GM19328 (cell line): ENCODE data around the gene ILK.

Experiments used
- ATAC-seq: cut with Tn5 transposase; IDR thresholded peaks from one replicate; pipeline ENCODE4 v1.9.1; 2021; ENCODE audit warnings: mild to moderate bottlenecking, moderate library complexity; ENCODE audit not compliant: unreplicated experiment

ILK gene

DNA sequence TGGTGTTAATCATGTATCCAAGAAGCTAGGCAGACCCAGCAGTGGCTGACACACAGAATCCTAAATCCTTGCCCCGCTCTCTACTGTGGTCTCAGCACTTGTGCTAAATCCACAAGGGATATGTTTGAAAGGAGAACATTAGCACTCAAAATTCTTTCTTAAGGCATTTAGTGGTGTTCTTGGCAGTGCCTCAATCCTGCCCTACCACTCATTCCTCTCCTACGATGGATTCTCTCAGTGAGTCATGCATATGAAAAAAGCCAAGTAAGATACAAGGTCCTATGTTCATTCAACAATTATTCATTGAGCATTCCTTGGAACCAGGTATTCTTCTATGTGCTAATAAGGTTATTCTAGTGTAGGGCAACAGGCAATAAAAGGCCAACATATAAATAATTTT lies 31.4 kb upstream of the ILK start:
- ATAC-seq = no peak

DNA sequence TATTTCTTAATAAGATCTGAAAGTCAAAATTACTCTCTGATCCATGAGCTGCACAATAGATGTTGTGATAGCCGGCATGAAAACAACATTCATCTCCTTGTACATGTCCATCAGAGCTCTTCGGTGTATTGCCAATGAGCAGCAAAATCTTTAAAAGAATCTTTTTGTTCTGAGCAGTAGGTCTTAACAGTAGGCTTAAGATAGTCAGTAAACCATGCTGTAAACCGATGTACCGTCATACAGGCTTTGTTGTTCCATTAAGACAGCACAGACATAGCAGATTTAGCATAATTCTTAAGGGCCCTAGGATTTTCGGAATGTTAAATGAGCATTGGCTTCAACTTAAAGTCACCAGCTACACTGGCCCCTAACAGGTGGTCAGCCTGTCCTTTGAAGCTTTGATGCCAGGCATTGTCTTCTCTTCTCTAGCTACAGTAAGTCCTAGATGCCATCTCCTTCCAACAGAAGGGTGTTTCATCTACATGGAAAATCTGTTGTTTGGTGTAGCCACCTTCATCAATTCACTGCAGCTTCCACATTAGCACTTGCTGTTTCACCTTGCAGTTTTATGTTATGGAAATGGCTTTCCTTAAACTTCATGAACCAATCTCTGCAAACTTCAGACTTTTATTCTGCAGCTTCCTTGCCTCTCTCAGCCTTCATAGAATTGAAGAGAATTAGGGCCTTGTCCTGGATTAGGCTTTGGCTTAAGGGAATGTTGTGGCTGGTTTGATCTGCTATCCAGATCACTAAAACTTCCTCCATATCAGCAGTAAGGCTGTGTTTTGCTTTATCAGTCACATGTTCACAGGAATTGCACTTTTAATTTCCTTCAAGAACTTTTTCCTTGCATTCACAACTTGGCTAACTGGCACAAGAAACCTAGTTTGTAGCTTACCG lies 28.5 kb upstream of the ILK start:
- no peak for ATAC-seq

DNA sequence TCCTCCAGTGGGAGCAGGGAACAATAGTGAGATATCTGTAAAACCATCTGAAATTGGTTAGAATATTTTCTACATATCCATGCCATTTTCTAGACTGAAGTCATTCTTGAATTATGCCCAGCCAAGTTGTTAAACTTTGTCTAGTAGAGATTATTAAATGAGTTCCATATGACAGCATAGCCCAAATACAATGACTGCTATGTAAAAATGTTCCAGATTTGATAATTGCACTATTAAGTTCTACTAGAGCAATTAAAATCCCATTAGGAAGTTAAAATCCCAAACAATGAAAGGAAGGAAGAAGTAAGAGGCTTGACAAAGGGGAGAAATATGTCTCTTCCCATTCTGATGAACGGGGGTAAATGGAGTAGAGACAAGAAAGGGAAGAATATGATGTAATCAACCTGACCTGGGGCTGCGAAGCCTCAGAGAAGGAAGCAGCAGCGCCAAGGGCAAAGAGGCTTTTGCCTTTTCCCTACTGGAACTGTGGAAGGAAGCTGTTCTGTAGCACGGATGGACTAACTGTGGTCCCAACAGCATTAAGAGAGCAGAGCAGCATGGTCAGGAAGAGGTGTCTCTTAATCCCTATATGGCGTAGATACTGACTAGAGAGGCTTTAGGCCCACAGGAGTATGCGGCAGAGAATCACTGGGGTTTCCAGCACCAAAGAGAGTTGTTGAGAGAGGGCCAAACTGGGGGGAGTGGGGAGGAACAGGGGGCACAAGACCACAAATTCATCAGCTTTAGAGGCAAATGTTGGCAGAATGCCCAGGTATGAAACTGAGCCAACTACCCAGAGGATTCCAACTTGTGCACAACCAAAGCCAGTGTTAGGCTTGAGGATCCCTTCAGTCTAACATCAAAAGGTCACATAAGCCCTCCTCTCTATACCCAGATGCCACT lies 26.9 kb upstream of the ILK start:
- ATAC-seq = no peak

DNA sequence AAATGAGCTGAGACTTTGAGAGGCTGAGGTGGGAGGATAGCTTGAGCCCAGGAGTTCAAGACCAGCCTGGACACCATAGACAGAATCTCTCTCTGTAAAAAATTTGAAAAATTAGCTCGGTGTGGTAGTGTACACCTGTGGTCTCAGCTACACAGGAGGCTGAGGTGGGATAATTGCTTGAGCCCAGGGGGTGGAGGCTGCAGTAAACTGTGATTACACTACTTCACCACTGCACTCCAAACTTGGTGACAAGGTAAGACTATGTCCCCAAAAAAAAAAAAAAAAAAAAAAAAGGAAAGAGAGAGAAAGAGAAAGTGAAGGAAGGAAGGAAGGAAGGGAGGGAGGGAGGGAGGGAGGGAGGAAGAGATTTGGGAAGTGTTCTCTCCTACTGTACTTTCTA lies 25.4 kb upstream of the ILK start:
- no peak for ATAC-seq

DNA sequence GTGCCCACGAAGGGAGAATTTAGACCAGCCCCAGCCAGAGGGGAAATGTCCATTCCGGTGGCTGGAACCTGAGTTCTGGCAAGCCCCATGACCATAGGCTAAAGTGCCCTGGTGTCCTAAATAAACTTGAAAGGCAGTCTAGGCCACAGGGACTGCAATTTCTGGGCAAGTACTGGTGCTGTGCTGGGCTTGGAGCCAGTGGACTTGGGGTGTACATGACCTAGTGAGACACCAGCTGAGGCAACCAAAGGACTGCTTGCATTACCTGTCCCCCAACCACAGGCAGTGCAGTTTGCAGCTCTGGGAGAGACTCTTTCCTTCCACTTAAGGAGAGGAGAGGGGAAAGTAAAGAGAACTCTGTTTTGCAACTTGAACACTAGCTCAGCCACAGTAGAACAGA lies 23.9 kb upstream of the ILK start:
- no peak for ATAC-seq

DNA sequence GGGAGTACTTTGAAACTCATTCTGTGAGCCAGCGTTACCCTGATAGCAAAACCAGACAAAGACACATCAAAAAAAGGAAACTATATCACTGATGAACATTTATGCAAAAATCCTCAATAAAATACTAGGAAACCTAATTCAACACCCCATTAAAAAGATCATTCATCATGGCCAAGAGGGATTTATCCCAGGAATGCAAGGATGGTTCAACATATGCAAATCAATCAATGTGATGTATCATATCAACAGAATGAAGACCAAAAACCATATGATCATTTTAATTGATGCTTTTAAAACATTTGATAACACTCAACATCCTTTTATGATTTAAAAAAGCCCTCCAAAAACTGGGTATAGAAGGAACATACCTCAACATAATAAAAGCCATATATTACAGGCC lies 20.0 kb upstream of the ILK start:
- ATAC-seq = no peak

DNA sequence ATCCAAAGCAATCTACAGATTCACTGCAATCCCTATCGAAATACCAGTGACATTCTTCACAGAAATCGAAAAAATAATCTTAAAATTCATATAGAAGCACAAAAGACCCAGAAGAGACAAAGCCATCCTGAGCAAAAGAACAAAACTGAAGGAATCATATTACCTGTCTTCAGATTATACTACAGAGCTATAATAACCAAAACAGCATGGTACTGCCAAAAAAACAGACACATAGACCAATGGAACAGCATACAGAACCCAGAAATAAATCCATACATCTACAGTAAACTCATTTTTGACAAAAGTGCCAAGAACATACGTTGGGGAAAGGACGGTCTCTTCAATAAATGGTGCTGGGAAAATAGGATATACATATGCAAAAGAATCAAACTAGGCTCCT lies 19.0 kb upstream of the ILK start:
- no peak for ATAC-seq

DNA sequence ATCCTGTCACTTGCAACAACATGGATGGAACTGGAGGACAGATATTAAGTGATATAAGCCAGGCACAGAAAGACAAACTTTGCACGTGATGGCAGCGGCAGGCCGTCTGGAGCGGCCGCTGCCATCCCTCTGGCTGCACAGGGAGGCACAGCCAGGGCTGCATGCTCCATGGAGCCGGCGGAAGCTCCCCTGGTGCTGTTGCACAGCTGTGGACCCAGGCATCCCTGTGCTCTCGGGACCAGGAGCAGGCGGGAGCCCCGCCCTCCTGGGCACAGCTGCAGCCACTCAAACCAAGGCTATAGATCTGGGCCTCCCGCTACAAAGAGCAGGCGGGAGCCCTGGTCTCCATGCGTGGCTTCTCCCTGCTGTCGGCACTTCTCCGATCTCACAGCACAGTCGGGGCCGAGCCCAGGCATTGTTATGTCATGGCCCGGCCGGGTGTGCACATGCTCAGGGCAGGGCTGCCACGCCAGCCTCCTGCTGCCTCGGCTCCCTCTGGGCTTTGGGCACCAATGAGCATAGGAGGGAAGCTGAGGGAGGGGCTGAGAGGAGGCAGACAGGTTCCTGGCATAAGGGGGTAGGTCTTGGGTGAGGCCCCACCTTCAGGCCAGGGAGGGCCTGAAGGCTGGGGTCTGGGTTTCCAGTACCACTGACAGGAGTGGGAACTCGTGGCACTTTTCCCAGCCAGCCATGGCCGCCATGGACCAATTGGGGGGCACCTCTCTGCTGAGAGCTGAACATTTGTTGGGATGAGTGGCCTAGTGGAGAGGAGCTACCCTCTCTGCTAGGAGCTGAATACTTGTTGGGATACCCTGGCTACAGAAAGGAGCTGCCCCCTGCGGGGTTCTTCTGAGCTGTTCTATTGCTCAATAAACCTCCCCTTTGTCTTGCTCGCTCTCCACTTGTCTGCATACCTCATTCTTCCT lies 16.9 kb upstream of the ILK start:
- no peak for ATAC-seq

DNA sequence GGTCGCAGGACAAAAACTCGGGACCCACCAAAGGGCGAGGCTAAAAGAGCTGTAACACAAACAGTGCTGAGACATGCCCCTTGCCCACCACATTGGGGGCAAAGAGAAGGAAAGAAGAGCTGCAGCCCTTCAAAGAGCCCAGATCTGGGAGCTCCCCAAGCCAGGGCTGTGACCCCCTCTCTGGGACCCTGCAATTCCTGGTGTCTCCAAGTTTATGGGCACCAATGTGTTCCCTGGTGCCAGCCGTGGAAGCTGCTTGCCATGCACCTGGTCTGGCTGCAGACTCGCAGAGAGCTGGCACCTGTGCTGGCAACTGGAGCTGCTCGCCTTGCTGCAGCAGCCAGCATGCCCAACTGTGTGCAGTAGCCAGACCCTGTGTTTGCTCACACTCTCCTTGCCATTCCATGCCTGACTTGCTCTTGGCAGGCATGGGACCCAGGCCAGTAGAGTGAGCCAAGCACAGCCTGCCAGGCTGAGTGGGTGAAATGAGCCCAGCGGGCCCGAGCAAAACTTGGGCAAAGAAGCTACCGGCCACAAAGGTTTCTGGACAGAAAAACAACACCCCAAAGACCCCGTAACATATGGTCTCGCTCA lies 16.1 kb upstream of the ILK start:
- no peak for ATAC-seq

DNA sequence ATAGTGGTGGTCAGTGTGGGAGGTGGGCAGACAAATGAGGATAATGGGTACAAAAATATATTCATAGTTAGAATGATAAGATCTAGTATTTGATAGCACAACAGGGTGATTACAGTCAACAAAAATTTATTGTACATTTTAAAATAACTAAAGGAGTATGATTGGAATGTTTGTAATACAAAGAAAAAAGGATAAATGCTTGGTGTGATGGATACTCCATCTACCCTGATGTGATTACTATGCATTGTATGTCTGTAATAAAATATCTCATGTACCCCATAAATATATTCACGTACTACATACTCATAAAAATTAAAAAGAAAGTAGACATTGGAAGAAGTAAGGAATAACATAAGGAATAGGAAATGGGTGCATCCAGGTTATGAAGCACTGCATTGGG lies 15.6 kb upstream of the ILK start:
- ATAC-seq = no peak

DNA sequence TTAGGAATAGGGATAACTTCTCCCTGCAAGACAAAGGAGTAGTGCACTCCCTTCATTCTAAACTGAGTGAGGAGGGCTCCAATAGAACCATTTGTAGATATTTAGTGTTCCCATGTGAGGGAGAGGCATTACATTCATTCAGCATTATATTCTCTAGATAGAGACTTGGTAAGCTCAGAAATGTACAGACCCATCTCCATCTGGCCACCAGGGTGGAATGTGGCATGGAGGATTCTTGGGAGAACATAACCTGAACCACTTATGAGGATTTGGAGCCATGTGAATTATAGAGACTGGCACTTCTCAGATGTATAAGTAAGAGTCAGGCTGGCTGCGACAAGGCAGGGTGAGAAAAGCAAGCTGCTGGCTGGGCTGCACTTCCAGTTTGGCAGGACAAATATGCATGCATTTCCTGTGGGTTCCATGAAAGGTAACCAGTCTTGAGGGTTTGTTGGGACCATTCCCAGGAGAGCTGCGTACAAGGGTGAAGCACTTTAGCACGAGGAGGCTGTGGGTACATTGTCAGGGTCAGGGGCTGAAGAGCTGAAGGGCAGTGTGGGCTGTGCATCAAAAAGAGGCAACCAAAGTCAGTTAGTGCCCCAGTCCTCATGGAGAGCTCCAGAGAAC lies 9.3 kb upstream of the ILK start:
- ATAC-seq = no peak

DNA sequence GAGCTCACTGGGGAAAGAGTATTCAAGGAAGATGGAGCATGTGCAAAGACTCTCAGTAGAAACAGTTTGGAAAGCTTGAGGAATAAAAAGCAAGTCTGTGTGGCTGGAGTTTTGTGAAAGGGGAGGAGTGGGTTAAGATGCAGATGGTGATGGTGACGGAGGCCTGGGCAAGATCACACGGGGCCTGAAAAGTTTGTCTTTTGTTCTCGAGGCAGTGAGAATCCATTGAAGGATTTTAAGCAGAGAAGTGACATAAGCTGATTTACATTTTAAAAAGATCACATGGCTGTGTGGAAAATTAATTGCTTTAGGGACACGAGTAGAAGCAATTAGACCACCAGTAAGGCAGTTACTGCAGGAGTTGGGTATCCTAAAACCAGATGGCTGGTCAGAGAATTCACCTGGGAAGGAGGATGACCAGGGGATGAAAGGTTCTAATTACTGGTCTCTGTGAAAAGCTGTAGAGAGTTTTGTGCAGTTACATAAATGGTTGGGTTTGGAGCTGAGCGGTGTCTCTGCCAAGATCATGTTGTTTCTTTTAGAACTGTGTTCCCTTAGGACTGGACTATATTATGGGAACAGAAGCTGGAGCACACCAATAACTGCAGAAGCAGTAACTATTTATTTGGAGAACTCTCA lies 7.2 kb upstream of the ILK start:
- no peak for ATAC-seq

DNA sequence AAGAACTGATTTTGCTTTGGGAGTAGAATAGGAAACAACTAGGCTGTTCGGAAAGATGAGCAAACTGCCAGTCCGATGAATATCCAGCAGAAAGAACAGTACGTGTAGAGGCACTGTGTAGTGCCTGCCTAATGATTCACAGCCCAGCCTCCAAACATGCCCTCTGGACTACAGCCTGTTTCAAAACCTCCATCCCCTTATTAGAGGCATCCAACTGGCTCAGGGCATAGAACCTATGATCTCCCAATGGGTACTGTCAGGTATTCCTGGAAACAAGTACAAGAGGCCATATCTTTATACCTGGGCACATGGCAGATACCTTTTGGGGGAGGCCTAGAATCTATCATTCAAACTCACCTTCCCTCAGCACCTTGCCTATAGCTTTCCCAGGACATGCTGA lies 5.0 kb upstream of the ILK start:
- no peak for ATAC-seq

DNA sequence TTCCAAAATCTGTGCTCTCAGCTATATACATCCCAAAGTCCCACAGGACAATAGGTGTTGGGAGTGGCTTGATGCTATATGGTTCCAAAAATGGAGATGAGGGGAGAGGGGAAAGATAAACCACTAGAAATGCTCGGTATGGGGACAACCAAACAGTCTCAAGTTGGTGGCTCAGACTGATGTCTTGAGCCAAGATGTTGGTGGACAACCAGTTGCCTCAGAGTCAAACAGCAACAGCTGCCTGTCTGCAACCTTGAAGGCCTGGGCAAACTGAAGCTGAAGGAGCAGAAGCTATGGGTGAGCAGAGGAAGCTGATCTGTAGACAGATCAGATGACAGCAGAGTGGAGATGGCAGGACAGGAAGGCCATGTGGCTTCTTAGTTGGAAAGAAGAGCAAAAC lies 4.1 kb upstream of the ILK start:
- no peak for ATAC-seq

DNA sequence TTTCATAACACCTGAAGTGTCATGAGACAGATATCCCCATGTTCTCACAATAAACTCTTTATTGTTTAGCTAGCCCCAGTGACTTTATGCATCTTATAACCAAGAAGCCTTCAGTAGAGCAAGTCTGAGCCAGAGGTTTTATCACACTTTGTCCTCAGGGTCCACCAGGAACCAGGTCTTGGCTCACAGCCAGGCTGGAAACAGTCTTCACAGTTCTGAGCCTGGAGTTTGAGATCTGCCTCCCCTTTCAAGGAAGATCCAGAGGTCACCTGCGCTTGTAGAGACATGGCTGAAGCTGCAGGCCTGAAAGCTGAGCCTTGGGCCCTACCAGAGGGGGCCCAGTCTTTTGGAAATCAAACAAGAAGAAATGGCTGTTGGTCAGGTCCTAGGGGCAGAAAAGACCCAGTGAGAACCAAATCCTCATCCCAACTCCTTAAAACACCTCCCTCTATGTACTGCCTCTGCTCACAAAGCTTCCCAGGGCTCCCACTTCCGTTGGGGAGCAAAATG lies 3.6 kb upstream of the ILK start:
- ATAC-seq = no peak

DNA sequence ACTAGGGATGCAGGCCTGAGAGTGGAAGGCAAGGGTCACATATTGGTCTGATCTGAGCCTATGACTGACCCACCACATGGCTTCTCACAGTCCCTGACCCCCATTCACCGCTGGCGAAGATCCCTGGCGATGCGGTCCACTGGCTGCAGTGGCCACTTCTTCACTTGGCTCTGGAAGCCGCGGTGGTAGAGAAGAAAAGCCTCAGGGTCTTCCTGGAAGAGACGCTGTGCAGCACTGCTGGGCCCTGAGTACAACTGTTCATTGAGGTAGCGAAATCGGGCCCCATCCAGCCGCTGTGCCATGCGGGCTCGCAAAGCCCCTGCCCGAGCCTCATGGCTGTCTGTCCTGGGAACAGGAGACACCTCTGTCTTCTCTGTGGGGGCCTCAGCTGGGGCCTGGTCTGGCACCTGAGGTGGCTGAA lies 2.5 kb upstream of the ILK start:
- no peak for ATAC-seq

DNA sequence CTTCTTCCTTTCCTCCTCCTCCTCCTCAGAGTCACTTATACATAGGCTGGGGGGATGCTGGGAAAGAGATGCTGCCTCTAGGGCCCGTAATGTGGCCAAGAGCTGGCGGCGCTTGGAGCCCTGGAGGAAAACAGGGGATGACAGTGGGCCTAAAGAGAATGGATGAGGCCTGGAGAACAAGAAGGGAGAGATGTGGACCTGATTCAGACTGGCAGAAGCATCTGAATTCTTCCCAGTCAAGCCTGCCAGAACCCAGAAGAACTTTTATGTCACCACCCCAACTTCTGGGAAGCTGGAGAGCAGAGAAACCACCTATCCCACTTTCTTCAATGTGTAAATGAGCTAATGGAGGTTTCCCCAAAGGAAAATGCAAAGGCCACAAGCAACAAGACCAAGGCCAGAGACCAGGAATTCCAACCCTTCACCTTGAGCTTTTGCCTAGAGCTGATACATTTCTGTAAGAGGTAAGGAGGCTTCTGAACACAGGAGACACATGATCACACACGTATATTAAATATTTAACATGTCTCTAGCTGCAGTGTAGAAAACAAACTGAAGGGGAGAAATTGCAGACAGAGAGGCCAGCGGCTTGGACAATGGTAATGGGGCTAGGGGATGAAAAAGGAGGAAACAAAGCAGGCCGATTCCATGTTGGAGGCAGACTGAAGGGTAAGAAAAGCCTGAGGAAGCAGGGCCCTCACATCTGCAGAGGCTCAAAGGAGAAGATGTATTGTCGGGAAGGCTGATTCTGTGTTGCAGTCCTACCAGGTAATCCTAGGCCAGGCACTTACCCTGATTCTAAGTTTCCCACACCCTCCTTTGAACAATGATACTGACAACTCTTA lies 1.3 kb upstream of the ILK start:
- ATAC-seq = no peak

DNA sequence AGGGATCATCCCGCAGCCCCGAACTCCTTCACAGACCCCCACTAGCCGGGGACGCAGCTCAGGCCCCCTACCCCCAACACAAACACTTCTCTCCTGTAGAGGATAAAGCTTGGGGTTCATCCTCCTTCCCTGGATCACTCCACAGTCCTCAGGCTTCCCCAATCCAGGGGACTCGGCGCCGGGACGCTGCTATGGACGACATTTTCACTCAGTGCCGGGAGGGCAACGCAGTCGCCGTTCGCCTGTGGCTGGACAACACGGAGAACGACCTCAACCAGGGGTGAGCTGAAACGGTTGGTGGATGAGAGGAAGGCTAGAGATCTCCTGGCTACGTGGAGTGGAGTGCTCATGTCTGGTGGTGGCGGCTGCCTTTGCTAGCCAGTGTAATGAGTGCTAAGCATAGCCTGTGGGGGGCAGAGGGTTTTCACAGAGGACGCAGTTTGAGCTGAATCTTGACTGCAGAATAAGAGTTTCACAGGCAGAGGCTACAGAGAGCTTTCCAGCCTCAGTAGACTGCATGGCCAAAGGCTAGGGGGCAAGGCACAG lies 580 bp downstream of the ILK start:
- no peak for ATAC-seq
